Brain microvascular endothelial cell (primary cell): ENCODE data around the gene ASB9.

Experiments used
- DNase-seq: peaks from one replicate; pipeline ENCODE4 v3.0.0-alpha.2; 2020
- H3K27ac ChIP-seq: fragments of 250-450 bp; sonication (Bioruptor Pico); 2 replicates; pipeline ENCODE4 v1.5.1; 2020; ENCODE audit warnings: mild to moderate bottlenecking, moderate library complexity
- H3K27me3 ChIP-seq: fragments of 250-450 bp; sonication (Bioruptor Pico); replicated peaks from 2 replicates; pipeline ENCODE4 v1.5.1; 2020; ENCODE audit warnings: mild to moderate bottlenecking
- H3K36me3 ChIP-seq: fragments of 250-450 bp; sonication (Bioruptor Pico); replicated peaks from 2 replicates; pipeline ENCODE4 v1.5.1; 2020; ENCODE audit warnings: mild to moderate bottlenecking
- H3K4me3 ChIP-seq: 2 replicates; pipeline ENCODE4 v1.5.1; 2011; ENCODE audit warnings: low read depth, mild to moderate bottlenecking, control low read depth, low read length, moderate library complexity
- in situ Hi-C: cut with HindIII; loops from 2 replicates; pipeline ENCODE4 v1.10.0; 2017; ENCODE audit warnings: low sequenced_read_pairs, low pct_ligation_motif_present
- TF ChIP-seq, protein P1 (sequence below): IDR thresholded peaks from 2 replicates; pipeline ENCODE4 v1.5.1; 2011; ENCODE audit warnings: low read depth, mild to moderate bottlenecking, moderate library complexity, low read length, control low read depth, inconsistent platforms; ENCODE audit errors: missing control alignments

The ASB9 gene

DNA sequence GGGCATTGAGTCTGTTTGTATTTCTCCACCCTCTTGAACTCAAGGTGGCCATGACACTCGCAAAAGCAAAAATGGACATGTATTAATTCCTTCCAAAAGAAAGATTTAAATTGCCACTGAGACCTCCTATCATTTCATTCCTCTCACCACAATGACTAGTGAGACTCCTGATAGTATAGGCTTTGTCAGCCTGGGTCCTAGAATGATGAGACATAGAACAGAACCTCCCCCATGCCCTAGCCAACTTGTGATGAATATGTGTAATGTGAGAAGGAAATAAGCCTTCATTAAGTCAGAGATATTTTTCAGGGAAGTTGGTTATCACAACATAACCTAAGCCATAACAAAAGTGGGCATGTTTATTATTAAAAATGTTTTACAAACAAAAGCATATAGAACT lies 62.5 kb downstream of the ASB9 start:
- no peaks in the 10 kb centered on the region for H3K36me3 ChIP-seq
- H3K27me3 ChIP-seq, result no peaks in the 10 kb centered on the region
- in situ Hi-C loops, result no loop called here
- no peak for DNase-seq
- TF ChIP-seq, protein P1, sequence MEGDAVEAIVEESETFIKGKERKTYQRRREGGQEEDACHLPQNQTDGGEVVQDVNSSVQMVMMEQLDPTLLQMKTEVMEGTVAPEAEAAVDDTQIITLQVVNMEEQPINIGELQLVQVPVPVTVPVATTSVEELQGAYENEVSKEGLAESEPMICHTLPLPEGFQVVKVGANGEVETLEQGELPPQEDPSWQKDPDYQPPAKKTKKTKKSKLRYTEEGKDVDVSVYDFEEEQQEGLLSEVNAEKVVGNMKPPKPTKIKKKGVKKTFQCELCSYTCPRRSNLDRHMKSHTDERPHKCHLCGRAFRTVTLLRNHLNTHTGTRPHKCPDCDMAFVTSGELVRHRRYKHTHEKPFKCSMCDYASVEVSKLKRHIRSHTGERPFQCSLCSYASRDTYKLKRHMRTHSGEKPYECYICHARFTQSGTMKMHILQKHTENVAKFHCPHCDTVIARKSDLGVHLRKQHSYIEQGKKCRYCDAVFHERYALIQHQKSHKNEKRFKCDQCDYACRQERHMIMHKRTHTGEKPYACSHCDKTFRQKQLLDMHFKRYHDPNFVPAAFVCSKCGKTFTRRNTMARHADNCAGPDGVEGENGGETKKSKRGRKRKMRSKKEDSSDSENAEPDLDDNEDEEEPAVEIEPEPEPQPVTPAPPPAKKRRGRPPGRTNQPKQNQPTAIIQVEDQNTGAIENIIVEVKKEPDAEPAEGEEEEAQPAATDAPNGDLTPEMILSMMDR, result no peak
- H3K27ac ChIP-seq, result no peak overlapping the region
- no peak overlapping the region for H3K4me3 ChIP-seq

DNA sequence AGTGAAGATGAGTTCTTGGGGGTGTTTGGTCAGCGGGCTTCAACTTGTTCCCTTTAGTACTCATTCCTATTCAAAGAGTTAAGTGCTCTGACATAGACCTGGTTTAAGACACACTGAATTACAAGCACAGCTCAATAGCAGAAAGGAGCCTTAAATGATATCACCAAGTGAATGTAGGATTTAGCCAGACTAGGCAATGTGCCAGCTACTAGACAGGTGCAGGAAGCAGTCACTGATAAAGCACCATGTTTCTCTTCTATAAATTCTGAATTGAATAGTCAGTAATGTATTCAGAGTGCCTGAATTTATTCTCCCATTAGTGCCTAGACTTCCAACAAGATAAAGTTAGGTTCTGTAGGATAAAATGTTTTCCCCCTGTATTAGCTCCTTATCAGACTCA lies 63.6 kb downstream of the ASB9 start:
- no peaks in the 10 kb centered on the region for H3K36me3 ChIP-seq
- no peak overlapping the region for H3K4me3 ChIP-seq
- TF ChIP-seq, protein P1, result no peak
- no peaks in the 10 kb centered on the region for H3K27me3 ChIP-seq
- no peak for DNase-seq
- in situ Hi-C loops, result no loop called here
- H3K27ac ChIP-seq, result no peak overlapping the region

DNA sequence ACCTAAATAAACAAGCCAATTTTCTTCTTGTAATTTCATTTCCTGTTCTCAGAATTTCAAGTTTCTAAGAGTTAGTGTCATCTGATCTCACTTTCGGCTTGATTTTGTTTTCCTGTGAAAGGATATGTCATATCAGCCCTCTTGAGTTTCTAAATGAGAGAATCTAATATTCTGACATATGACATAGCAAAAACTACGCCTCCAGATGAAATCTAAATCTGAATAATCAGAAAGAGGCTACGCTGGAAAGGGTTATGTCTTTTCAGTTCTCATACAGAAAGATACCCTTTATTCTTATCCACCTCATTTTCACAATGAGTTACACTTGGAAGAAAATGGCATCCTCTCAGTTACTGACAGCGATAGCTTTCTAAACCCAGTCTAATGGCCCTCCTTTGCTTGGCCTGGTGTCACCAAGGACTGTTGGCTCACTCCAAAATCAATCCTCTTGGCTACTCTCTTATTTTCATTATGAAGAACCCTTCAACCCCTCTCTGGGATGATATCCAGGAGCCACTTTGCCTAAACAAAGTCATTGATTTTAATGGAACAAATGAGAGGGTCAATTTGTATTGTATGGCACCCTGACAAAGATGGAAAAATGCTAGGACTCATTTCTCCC lies 65.6 kb downstream of the ASB9 start:
- TF ChIP-seq, protein P1, result no peak
- Histone ChIP-seq H3K4me3 (no peak overlapping the region), H3K27me3 (no peaks in the 10 kb centered on the region), H3K27ac (no peak overlapping the region), H3K36me3 (no peaks in the 10 kb centered on the region)
- DNase-seq, result no peak
- in situ Hi-C loops, result no loop called here

DNA sequence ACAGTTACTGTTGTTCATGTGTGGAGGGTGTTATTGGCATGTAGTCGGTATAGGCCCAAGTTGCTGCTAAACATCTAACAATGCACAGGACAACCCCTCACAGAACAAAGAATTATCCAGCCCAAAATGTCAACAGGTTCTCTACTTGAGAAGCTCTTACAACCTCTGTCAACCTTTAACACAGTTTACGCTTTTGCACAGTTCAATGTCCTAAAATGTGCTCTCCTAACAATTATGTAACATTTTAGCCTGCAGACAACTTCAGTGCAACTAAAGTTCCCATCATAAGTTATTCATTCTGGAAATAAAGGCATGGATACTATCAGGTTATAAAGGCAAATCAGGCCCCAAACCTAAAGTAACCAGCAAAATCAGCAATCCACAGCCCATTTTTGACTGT lies 66.2 kb downstream of the ASB9 start:
- Histone ChIP-seq H3K4me3 (no peak overlapping the region), H3K27me3 (no peaks in the 10 kb centered on the region), H3K27ac (no peak overlapping the region), H3K36me3 (no peaks in the 10 kb centered on the region)
- TF ChIP-seq, protein P1, result no peak
- in situ Hi-C loops, result no loop called here
- no peak for DNase-seq

DNA sequence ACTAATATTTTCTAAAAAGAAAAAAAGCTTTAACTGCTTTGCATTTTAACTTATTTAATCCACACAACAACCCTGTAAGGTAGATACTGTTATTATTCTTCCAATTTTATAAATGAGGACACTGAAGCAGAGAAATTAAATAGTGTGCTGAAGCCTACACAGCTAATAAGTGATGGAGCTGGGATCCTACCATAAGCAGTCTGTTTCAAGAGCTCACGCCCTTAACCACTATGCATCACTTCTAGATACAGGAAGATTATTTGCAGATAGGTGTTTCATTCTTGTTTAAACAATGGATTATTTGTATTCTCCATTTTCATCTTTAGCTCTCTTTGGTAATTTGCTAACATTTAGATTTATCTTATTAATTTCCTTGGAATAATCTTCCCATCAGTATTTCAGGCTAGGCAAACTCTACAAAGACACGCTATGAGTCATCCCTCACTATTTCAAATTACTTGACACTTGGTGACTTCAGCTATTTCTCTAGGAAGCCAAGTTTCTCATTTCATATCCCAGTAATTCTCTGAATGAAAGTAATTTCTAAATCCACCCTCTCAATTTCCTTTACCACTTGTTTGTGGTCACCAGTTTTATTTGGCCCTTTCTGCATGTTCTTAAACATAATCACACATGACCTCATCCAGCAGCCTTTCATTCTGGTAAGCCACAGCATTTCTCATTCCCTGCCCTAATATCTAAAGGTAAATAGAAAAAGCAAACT lies 67.3 kb downstream of the ASB9 start:
- Histone ChIP-seq H3K36me3 (no peaks in the 10 kb centered on the region), H3K4me3 (no peak overlapping the region), H3K27me3 (no peaks in the 10 kb centered on the region), H3K27ac (no peak overlapping the region)
- DNase-seq, result no peak
- TF ChIP-seq, protein P1, result no peak
- in situ Hi-C loops, result no loop called here
